Measurements from ENCODE around the gene UCP3. TPM values are rescaled to one million over a fixed set of nuclear protein-coding genes. Genes with fewer than 3 reads are reported as not detected.

The UCP3 gene
- total and polyA plus RNA-seq, 2 of the 8 experiments (the other 6 are each of a cell fraction or from before 2014, with no cell fraction given): 0.85 to 1.3 TPM

- TF ChIP-seq TAF1 (IDR thresholded peaks at IDR 0.05; ENCODE audit: low read depth, low read length) (no peak), TAF7 (optimal IDR thresholded peaks at IDR 0.05; ENCODE audit: borderline replicate concordance, low read depth, low read length) (no peak), SIN3A (conservative IDR thresholded peaks at IDR 0.05 in 1 of 2, IDR thresholded peaks at IDR 0.05 in 1 of 2; ENCODE audit: low read depth in 1 of 2, low read length in 2 of 2) (no peak), FOSL1 (IDR thresholded peaks at IDR 0.05; ENCODE audit: insufficient read depth, low read depth, low read length) (no peak), SP1 (IDR thresholded peaks at IDR 0.05; ENCODE audit: low read depth, low read length) (no peak), RFX5 (IDR thresholded peaks at IDR 0.05; ENCODE audit: borderline replicate concordance, low read depth, low read length) (no peak), EGR1 (IDR thresholded peaks at IDR 0.05; ENCODE audit: borderline replicate concordance, low read depth, low read length) (no peak), TEAD4 (IDR thresholded peaks at IDR 0.05; ENCODE audit: low read depth, low read length) (no peak)
These were observed 51.1 kb downstream of the UCP3 start (continued) for GRCh38 chr11:73957654-73958361.

All from H1 (cell line).